Muscle of leg (tissue), 16 donors: ENCODE measurements around the gene CCZ1B. TPM values are rescaled to one million over a fixed set of nuclear protein-coding genes. Genes with fewer than 3 reads are reported as not detected.
"Not testable (repeated sequence)": the region's sequence is repeated elsewhere in the genome, so short reads cannot be mapped to it uniquely, and the experiment has no call there.

ENCODE experiments used
- DNase-seq: peaks from one replicate; pipeline ENCODE4 v3.0.0; 2013
- H3K27ac ChIP-seq: one replicate; pipeline ENCODE4 v1.5.1; 2013; ENCODE audit warnings: mild to moderate bottlenecking, low read length, control low read depth
- H3K27me3 ChIP-seq: one replicate; pipeline ENCODE4 v1.6.1; 2013; ENCODE audit warnings: low read length; ENCODE audit not compliant: control insufficient read depth, insufficient read depth
- H3K36me3 ChIP-seq: one replicate; pipeline ENCODE4 v1.6.1; 2013; ENCODE audit warnings: low read length; ENCODE audit not compliant: control insufficient read depth, insufficient read depth
- H3K4me1 ChIP-seq: one replicate; pipeline ENCODE4 v1.6.1; 2013; ENCODE audit warnings: low read length; ENCODE audit not compliant: control insufficient read depth, insufficient read depth
- H3K4me3 ChIP-seq: one replicate; pipeline ENCODE4 v1.5.1; 2013; ENCODE audit warnings: low read length, control low read depth
- H3K9me3 ChIP-seq: replicated peaks from 2 replicates; pipeline ENCODE4 v1.6.1; 2013; ENCODE audit warnings: low read depth, low read length; ENCODE audit not compliant: control insufficient read depth
- WGBS: methylation state at CpG from one replicate; pipeline ENCODE4 v1.1.5; 2013; ENCODE audit warnings: missing lambda C conversion rate; ENCODE audit not compliant: insufficient coverage; 5-methylcytosine and 5-hydroxymethylcytosine counted together
- long read RNA-seq, 11 donors: transcript quantifications; one replicate each; lab custom pipeline, GENCODE V29; 2026
- polyA plus RNA-seq, 8 donors: library from polyadenylated mRNA; unstranded; fragments of 120-200 nt; gene quantifications; one replicate each; pipeline versions ENCODE4 v1.2.1 to v1.2.3, GENCODE V29; 2013; ENCODE audit warnings: inconsistent platforms in 1 of 8, low replicate concordance in 1 of 8; ENCODE audit not compliant: insufficient read length in 8 of 8, insufficient read depth in 1 of 8
- total RNA-seq: library from RNA; stranded (reverse); fragments of 120-200 nt; gene quantifications from one replicate; pipeline ENCODE4 v1.2.4, GENCODE V29; 2013

Gene CCZ1B
- total RNA-seq (83.2 TPM), polyA plus RNA-seq (10 to 100 TPM; 28.4 to 45.0 (median 40.8) TPM)
- long read RNA-seq, donor 1, partial matches to known transcripts: 0 of 9 reads
- long read RNA-seq, donor 1, other reads (novel, unspliced or antisense): 0 of 9 reads
- long read RNA-seq, donor 2, partial matches to known transcripts: 0 of 3 reads
- long read RNA-seq, donor 2, other reads (novel, unspliced or antisense): 0 of 3 reads
- long read RNA-seq, donor 3, partial matches to known transcripts: 0 of 3 reads
- long read RNA-seq, donor 3, other reads (novel, unspliced or antisense): 0 of 3 reads
- long read RNA-seq, donor 4, transcript CCZ1B-201 (15 exons, 2,885 nt): major isoform, 5 of 13 reads
- long read RNA-seq, donor 4, partial matches to known transcripts: 5 of 13 reads
- long read RNA-seq, donor 4, other reads (novel, unspliced or antisense): 0 of 13 reads
- long read RNA-seq, donor 5, transcript CCZ1B-201 (15 exons, 2,885 nt): major isoform, 14 of 25 reads
- long read RNA-seq, donor 5, partial matches to known transcripts: 5 of 25 reads
- long read RNA-seq, donor 5, other reads (novel, unspliced or antisense): 0 of 25 reads
- long read RNA-seq, donor 6, transcript CCZ1B-201 (15 exons, 2,885 nt): major isoform, 22 of 28 reads
- long read RNA-seq, donor 6, partial matches to known transcripts: 0 of 28 reads
- long read RNA-seq, donor 6, other reads (novel, unspliced or antisense): 0 of 28 reads
- long read RNA-seq, donor 7, partial matches to known transcripts: 0 of 2 reads
- long read RNA-seq, donor 7, other reads (novel, unspliced or antisense): 0 of 2 reads
- long read RNA-seq, donor 8, transcript CCZ1B-201 (15 exons, 2,885 nt): major isoform, 9 of 9 reads
- long read RNA-seq, donor 8, partial matches to known transcripts: 0 of 9 reads
- long read RNA-seq, donor 8, other reads (novel, unspliced or antisense): 0 of 9 reads
- long read RNA-seq, donor 9, partial matches to known transcripts: 0 of 7 reads
- long read RNA-seq, donor 9, other reads (novel, unspliced or antisense): 0 of 7 reads
- long read RNA-seq, donor 10, transcript CCZ1B-201 (15 exons, 2,885 nt): major isoform, 10 of 21 reads
- long read RNA-seq, donor 10, transcript CCZ1B-211 (2 exons, 545 nt): minor isoform, 5 of 21 reads
- long read RNA-seq, donor 10, partial matches to known transcripts: 0 of 21 reads
- long read RNA-seq, donor 10, other reads (novel, unspliced or antisense): 0 of 21 reads
- long read RNA-seq, donor 11, transcript CCZ1B-201 (15 exons, 2,885 nt): major isoform, 8 of 12 reads
- long read RNA-seq, donor 11, partial matches to known transcripts: 0 of 12 reads
- long read RNA-seq, donor 11, other reads (novel, unspliced or antisense): 0 of 12 reads

DNA sequence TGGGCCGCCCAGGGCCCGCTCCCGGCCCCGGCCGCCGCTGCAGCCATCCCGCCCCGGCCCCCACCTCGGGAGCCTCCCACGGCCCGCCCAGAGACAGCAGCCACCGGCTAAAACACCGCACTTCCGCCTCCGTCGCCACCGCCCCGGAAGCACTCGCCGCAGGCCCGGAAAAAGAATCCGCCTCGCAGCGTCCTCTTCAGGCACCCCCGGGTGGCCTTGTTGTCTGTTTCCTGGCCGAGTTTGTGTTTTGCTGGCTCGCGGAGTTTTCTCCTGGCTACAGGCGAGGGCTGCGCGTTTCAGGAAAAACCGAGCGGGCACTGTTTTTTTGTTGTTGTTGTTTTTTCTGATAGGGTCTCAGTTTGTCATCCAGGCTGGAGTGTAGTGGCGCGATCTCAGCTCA is at the start of gene CCZ1B:
CCZ1B (minus strand) TSS at position 125 of the 400 bp plus-strand sequence; CDS start at position 47, 78 bp downstream.
- WGBS: under 1% methylated on average over 14 of the region's 35 CpGs
- Histone ChIP-seq H3K4me3 (peak within 1 kb of the TSS; percentile 53), H3K27ac (peak within 1 kb of the TSS; percentile 20)

DNA sequence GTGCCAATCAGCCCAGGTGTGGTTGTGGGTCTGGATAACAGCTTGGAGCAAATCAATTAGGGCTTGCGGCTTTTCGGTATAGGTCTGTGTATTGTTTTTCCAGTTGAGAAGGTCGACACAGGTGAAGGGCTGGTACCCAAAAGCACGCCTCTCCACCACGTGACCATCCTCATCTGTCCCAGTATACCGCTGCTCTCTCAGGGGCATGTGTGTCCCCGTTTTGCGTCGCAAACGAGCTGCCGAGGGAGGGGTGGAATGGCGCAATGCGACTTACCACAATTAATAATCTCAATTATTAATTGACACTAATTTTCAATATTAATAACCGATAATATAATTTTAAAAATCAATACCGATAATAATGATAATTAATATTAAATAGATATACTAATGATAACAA is 48.9 kb upstream of the CCZ1B start:
- H3K9me3 ChIP-seq, H3K27ac ChIP-seq, H3K36me3 ChIP-seq, H3K4me3 ChIP-seq, DNase-seq, H3K27me3 ChIP-seq, H3K4me1 ChIP-seq: not testable (repeated sequence)
- WGBS: 92% methylated on average over 2 of the region's 15 CpGs

More for the DNA sequence above, at the start of gene CCZ1B:
- H3K27me3 ChIP-seq, H3K4me1 ChIP-seq, H3K36me3 ChIP-seq, H3K9me3 ChIP-seq: not testable (repeated sequence)
- peak; percentile 82 for DNase-seq

DNA sequence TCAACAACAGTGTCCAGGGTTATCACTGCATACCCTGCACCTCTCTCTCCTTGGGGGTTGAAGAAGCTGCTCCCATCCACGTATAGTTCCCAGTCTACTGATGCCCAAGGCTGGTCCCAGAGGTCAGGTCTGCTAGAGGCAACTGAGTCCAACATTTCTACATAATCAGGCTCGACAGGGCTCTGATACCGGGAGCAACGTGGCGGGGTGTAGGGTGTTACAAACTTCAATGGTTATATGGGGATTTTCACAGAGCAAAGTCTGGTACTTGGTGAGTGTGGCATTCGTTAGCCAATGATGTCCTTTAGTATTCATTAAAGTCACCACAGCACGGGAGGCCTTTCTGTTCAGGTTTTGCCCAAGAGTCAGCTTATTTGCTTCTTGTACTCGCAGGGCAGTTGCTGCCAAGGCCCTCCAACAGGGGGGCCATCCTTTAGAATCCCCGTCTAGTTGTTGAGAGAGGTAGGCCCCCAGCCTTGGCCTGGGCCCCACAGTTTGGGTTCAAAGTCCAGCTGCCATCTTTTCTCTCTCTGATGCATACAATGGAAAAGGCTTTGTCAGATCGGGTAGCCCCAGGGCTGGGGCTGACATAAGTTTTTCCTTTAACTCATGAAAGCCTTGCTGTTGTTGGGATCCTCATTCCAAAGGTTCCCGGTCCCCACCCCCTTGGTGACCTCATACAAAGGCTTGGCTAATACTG is 46.3 kb upstream of the CCZ1B start:
- not testable (repeated sequence) for H3K27me3 ChIP-seq, H3K4me1 ChIP-seq, H3K27ac ChIP-seq, H3K9me3 ChIP-seq, H3K4me3 ChIP-seq, DNase-seq, H3K36me3 ChIP-seq
- WGBS: 79% methylated on average over 6 of the region's 11 CpGs

DNA sequence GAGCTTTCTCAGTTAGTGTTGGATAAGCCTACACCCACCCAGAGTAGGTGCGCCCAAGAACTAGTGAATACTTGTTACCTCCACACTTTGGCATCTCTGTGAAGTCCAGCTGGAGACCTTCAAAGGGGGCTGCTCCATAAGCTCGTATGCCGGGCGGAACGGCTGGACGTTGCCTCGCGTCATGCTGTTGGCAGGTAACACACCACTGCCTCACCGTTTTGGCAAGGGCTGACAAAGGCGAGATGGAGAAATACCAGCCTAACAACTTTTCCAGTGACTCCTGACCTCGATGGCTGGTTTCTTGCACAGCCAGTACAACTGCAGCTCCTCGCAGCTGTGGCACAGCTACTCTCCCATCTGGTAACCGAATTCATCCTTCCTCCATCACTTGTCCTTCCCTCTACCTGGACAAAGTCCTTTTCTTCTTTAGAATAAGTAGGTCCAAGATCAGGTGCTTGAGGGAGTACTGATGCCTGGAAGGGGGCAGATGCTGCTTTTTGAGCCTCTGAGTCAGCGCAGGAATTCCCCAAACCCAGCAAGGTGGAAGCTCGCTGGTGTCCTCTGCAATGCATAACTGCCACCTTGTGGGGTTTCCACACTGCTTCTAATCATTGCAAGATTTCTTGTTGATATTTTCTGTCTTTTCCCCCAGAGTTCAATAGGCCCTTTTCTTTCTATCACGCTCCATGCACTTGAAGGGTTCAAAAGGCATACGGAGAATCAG is 45.5 kb upstream of the CCZ1B start:
- not testable (repeated sequence) for H3K36me3 ChIP-seq, H3K27ac ChIP-seq, H3K9me3 ChIP-seq, DNase-seq, H3K27me3 ChIP-seq, H3K4me3 ChIP-seq, H3K4me1 ChIP-seq
- WGBS: 75% methylated on average over 13 of the region's 17 CpGs

DNA sequence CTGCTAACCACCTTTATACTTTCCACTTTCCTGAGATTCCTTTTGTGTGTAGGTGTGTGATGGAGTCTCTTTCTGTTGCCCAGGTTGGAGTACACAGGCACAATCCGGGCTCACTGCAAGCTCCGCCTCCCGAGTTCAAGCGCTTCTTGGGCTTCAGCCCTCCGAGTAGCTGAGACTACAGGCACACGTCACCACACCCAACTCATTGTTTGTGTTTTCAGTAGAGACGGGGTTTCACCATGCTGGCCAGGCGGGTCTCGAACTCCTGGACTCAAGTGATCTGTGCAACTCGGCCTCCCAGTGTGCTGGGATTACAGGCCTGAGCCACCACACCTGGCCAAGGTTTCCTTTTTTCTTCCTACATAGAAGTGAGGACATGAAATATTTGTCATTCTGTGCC is 38.7 kb upstream of the CCZ1B start:
- H3K27me3 ChIP-seq: not testable (repeated sequence)
- no CpG with 5 or more reads among the region's 10 CpGs for WGBS

DNA sequence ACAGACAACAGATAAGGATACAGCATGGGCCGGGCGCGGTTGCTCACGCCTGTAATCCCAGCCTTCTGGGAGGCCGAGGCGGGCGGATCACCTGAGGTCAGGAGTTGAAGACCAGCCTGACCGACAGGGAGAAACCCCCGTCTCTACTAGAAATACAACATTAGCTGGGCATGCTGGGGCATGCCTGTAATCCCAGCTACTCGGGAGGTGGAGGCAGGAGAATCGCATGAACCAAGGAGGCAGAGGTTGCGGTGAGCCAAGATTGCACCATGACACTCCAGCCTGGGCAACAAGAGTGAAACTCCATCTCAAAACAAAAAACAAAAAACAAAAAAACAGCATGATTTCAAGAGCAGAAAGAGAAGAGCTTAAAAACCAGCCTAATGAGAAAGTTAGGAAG is 38.1 kb upstream of the CCZ1B start:
- H3K36me3 ChIP-seq, H3K4me1 ChIP-seq, H3K9me3 ChIP-seq, H3K27ac ChIP-seq, DNase-seq, H3K27me3 ChIP-seq, H3K4me3 ChIP-seq: not testable (repeated sequence)
- WGBS: 90% methylated on average over 2 of the region's 12 CpGs

More for the DNA sequence above, 38.7 kb upstream of the CCZ1B start:
- H3K36me3 ChIP-seq, H3K4me3 ChIP-seq, H3K27ac ChIP-seq, H3K9me3 ChIP-seq, H3K4me1 ChIP-seq, DNase-seq: not testable (repeated sequence)

DNA sequence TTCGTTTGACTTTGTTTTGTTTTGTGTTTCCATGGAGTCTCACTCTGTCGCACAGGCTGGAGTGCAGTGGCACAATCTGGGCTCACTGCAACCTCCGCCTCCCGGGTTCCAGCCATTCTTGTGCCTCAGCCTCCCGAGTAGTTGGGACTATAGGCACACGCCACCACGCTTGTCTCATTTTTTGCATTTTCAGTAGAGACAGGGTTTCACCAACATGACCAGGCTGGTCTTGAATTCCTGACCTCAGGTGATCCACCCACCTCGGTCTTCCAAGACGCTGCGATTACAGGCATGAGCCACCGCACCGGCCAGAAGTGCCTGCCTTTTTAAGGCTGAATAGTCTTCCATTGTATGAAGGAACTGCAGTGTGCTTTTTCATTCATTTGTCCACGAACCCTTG is 36.8 kb upstream of the CCZ1B start:
- H3K27me3 ChIP-seq, H3K27ac ChIP-seq, H3K9me3 ChIP-seq, H3K4me3 ChIP-seq, H3K36me3 ChIP-seq, H3K4me1 ChIP-seq, DNase-seq: not testable (repeated sequence)
- WGBS: 97% methylated on average over 5 of the region's 13 CpGs

DNA sequence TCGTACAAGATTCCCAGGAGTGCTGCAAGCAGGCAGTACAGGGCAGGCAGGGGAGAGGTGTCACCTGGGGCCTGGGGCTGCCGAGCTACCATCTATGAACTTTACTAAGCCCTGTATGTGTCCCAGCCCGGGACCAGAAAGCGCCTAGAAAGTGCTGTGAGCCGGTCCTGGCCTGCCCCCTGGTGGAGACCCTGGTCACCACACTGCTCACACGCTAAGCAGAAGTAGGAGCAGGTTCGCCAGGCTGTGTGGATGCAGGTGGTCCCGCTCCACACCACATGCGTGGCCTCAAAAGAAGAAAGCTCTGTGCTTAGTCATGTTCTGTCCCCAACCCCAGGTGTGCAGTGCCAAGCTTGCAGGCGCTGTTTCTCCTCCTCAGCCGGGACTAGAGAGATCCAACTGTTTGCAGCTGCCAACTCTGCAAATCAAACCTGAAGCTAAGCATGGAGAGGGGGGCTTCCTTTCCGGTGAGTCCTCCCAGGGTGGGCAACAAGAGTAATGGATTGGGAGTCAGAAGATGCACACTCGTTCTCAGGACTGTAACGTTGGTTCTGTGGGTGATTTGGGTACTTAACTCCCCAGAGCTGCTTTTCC is 31.7 kb upstream of the CCZ1B start:
- H3K27me3 ChIP-seq: not testable (repeated sequence)
- DNase-seq: peak; percentile 26

More for the DNA sequence above, 31.7 kb upstream of the CCZ1B start:
- not testable (repeated sequence) for H3K4me3 ChIP-seq, H3K27ac ChIP-seq, H3K36me3 ChIP-seq, H3K9me3 ChIP-seq, H3K4me1 ChIP-seq
- 4% methylated on average over 7 of the region's 14 CpGs for WGBS
